Breast epithelium (tissue), 3 donors: ENCODE data around the gene CAB39.

Experiments used
- POLR2A ChIP-seq: fragments of 450-650 bp; IDR thresholded peaks from one replicate; pipeline ENCODE4 v1.6.1; 2016; ENCODE audit warnings: antibody characterized with exemption, mild to moderate bottlenecking, moderate library complexity
- TF ChIP-seq, protein P1 (sequence below), 3 donors: fragments of 450-650 bp; IDR thresholded peaks; one replicate each; pipeline ENCODE4 v1.5.1; 2016 to 2017; ENCODE audit warnings: antibody characterized with exemption in 3 of 3, mild to moderate bottlenecking in 3 of 3, moderate library complexity in 3 of 3

DNA sequence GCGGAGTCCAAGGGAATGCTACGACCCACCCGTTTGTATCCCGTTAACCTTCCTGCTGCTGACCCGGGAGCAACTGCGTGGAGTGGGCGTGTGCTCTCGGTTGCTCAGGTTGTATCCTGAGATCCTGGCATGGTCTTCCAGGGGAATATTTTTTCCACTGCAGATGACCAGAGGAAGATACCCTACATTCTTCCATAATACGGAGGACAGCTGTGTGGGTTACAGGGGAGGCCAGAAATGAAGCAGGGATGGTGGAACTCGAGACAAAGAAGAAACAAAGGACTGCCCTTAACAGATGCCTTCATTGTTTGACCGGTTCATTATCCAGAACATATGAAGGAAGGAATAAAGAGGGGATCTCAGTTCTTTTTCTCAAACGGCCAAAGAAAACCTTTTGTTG, 39.8 kb upstream of the CAB39 start:
- TF ChIP-seq, protein P1, sequence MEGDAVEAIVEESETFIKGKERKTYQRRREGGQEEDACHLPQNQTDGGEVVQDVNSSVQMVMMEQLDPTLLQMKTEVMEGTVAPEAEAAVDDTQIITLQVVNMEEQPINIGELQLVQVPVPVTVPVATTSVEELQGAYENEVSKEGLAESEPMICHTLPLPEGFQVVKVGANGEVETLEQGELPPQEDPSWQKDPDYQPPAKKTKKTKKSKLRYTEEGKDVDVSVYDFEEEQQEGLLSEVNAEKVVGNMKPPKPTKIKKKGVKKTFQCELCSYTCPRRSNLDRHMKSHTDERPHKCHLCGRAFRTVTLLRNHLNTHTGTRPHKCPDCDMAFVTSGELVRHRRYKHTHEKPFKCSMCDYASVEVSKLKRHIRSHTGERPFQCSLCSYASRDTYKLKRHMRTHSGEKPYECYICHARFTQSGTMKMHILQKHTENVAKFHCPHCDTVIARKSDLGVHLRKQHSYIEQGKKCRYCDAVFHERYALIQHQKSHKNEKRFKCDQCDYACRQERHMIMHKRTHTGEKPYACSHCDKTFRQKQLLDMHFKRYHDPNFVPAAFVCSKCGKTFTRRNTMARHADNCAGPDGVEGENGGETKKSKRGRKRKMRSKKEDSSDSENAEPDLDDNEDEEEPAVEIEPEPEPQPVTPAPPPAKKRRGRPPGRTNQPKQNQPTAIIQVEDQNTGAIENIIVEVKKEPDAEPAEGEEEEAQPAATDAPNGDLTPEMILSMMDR (IDR thresholded peaks at IDR 0.05), result no peak
- TF ChIP-seq POLR2A, result no peak
